Measurements from ENCODE around the gene WDR17.
"Not testable (repeated sequence)": the region's sequence is repeated elsewhere in the genome, so short reads cannot be mapped to it uniquely, and the experiment has no call there.

The WDR17 gene

GRCh38 chr4:176195184-176195978 is 129.7 kb downstream of the WDR17 start, which contains the start of gene SPATA4:
SPATA4 (minus strand) TSS chr4:176195585; CDS start chr4:176195562, 23 bp downstream.
- DNase-seq = peak; percentile 90

- no peak for DNase-seq
These were observed 132.8 kb downstream of the WDR17 start for GRCh38 chr4:176198316-176198903.

- no peak for DNase-seq
These were observed 139.7 kb downstream of the WDR17 start for GRCh38 chr4:176205299-176205698.

- no peak for DNase-seq
These were observed 142.2 kb downstream of the WDR17 start for GRCh38 chr4:176207839-176208238.

GRCh38 chr4:176209535-176209934 is 143.9 kb downstream of the WDR17 start:
- no peak for DNase-seq

GRCh38 chr4:176210101-176210500 is 144.5 kb downstream of the WDR17 start:
- no peak for DNase-seq

GRCh38 chr4:176210579-176211296 is 145.1 kb downstream of the WDR17 start:
- DNase-seq = no peak

- not testable (repeated sequence) for DNase-seq
These were observed 146.7 kb downstream of the WDR17 start for GRCh38 chr4:176212351-176212750.

- no peak for DNase-seq
These were observed 151.9 kb downstream of the WDR17 start for GRCh38 chr4:176217510-176217909.

GRCh38 chr4:176222149-176222548 is 156.5 kb downstream of the WDR17 start:
- no peak for DNase-seq

- no peak for DNase-seq
These were observed 157.9 kb downstream of the WDR17 start for GRCh38 chr4:176223561-176223960.

GRCh38 chr4:176226736-176227135 is 161.1 kb downstream of the WDR17 start:
- DNase-seq = no peak

GRCh38 chr4:176229645-176230044 is 164.0 kb downstream of the WDR17 start:
- DNase-seq = no peak
